Stimulated activated effector memory CD8-positive, alpha-beta T cell treated with anti-CD3 and anti-CD28 coated beads, Interleukin-12 subunit alpha, Interleukin-12 subunit beta, amount 100 ng/mL, for 72 hours (primary cell): Measurements from ENCODE around the gene KRT85.
"Not testable (repeated sequence)": the region's sequence is repeated elsewhere in the genome, so short reads cannot be mapped to it uniquely, and the experiment has no call there.

Source experiments
- ATAC-seq: fragments of 150-1000 bp; cut with Tn5 transposase; 2 replicates; pipeline ENCODE4 v1.10.0; 2021
- DNase-seq, 2 donors: peaks; one replicate each; pipeline ENCODE4 v3.0.0; 2021 to 2022; ENCODE audit warnings: low spot score in 2 of 2
- H3K27ac Mint-ChIP-seq: one replicate; pipeline ENCODE4 v1.8.0; 2022; ENCODE audit warnings: mild to moderate bottlenecking, mixed read lengths
- H3K36me3 Mint-ChIP-seq: one replicate; pipeline ENCODE4 v1.8.0; 2022; ENCODE audit warnings: mild to moderate bottlenecking, mixed read lengths
- H3K4me1 Mint-ChIP-seq: one replicate; pipeline ENCODE4 v1.8.0; 2022; ENCODE audit warnings: mixed read lengths
- H3K4me3 Mint-ChIP-seq: one replicate; pipeline ENCODE4 v1.8.0; 2022; ENCODE audit warnings: mild to moderate bottlenecking, mixed read lengths
- H3K9me3 Mint-ChIP-seq: one replicate; pipeline ENCODE4 v1.8.0; 2022; ENCODE audit warnings: mixed read lengths

Gene KRT85

DNA sequence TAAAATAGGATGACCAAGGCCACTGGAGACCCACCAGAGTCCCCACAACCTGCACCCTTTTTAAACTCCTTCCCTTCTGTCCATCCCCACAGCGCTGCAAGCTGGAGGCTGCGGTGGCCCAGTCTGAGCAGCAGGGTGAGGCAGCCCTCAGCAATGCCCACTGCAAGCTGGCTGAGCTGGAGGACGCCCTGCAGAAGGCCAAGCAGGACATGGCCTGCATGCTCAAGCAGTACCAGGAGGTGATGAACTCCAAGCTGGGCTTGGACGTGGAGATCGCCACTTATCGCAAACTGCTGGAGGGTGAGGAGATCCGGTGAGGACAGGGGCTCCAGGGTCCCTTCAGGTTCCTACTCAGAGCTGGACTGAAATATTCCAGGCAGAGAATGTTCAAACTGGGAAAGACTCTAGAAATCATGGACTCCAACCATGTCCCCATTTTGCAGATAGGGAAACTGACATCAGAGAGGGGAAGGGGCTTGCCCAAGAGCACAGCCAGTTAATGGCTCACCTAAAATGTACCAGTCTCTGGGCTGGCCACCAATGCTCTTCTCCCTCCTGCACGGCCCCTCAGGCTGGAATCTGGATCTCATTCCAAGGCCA, 17.2 kb downstream of the KRT85 start:
- Mint-ChIP-seq H3K27ac (no peak overlapping the region), H3K9me3 (no peaks in the 10 kb centered on the region), H3K4me3 (no peak overlapping the region), H3K4me1 (peaks cover 28% of the 10 kb centered on the region), H3K36me3 (no peaks in the 10 kb centered on the region)
- ATAC-seq (no peak), DNase-seq (no peak)

DNA sequence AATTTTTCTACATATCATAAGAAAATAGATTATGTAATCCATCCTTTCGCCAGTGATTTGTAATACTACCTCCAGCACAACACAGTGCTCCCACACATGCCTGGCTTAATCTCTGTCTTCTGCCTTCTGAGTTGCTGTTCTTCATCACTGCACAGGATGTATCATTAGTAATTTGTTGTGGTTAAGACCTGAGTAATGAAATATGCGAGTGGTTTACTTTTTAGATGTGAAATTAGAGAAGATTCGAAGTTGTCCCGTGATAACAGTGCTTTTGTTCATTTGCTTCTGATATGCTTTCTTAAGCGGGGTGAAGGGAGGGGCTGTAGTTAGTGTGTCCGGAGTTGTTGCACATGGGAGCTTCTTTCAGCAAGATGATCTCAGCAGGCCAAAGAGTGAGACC, 18.1 kb downstream of the KRT85 start:
- H3K4me1 Mint-ChIP-seq, result peaks cover 28% of the 10 kb centered on the region
- DNase-seq, result no peak
- H3K9me3 Mint-ChIP-seq, result no peaks in the 10 kb centered on the region
- H3K4me3 Mint-ChIP-seq, result no peak overlapping the region
- no peak overlapping the region for H3K27ac Mint-ChIP-seq
- ATAC-seq, result no peak
- no peaks in the 10 kb centered on the region for H3K36me3 Mint-ChIP-seq

DNA sequence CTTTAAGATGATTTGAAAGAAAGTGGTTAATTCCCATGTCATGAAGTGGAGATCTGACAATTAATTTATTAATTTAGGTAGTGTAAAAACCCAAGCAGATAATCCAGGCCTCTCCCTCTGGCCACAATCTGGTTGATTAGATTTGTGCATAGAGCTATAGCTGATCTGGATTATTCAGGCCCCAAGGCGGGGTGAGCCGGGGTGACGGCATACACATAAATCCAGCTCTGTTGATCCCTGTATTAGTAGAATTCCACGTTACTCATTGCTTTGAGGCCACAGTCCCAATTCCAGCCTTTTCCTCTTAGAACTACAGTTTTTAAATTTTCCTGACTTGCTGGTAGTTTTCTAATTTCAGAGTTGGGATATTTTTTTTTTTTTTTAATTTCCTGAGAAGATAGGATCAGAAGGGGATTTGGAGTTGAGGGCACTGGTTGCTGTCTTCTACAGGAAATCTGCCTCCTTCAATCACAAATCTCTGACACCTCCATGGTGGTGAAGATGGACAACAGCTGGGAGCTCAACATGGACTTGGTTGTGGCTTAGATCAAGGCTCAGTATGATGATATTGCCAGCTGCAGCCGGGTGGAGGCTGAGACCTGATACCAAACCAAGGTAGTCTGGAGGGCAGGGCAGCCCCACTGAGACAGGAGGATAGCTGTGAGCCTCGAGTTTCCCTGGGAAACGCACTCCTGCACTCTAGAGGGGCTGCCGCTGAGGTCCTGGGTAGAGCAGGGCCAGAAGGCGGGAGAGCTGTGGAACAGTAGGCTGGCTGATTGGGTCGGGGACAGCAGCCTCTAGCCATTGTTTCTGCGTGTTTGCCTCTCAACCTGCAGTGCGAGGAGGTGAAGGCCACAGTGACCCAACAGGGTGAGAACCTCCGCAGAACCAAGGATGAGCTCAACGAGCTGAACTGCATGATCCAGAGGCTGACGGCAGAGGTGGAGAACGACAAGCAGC, 19.4 kb downstream of the KRT85 start:
- Mint-ChIP-seq H3K36me3 (no peaks in the 10 kb centered on the region), H3K4me1 (peaks cover 26% of the 10 kb centered on the region), H3K9me3 (no peaks in the 10 kb centered on the region), H3K4me3 (no peak overlapping the region), H3K27ac (no peak overlapping the region)
- ATAC-seq (no peak), DNase-seq (no peak)

DNA sequence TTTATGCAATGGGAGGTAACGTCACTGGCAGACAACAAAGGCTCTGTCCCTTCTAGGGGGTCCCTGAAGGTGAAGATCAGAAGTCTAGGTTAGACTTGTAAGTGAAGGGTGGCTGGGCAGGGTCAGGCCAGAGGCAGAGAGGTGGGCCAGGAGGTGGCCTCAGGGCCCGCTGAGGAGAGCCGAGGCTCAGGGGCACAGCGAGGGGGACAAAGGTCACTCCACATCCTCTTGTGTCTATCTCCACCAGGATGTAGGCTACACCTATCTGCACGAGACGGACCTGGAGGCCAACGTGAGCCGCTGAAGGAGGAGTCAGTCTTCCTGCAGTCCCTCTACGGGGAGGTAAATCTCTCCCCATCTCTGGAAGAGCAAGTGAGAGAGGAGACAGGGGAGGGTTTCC, 20.3 kb downstream of the KRT85 start:
- no peaks in the 10 kb centered on the region for H3K36me3 Mint-ChIP-seq
- ATAC-seq (no peak), DNase-seq (no peak)
- H3K4me3 Mint-ChIP-seq, result no peak overlapping the region
- H3K9me3 Mint-ChIP-seq, result no peaks in the 10 kb centered on the region
- peaks cover 19% of the 10 kb centered on the region for H3K4me1 Mint-ChIP-seq
- no peak overlapping the region for H3K27ac Mint-ChIP-seq

DNA sequence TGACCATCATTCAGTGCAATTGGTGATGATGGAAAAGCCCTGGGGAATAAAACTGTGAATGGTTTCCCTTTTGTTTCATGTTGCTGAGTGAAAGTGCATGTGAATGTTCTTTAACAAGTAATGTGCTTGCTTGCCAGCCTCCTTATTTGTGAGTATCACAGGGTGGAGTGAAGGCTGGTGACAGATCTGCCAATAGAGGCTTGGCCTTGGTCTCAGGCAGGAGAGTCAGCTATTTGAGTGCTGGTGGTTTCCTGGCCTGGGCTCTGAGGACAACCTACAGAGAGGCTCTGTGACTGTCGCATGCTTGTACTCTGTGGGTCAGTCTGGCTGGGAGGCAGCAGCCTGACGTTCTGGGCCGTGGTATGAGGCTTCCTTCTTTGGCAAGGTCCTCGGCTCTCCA, 20.7 kb downstream of the KRT85 start:
- ATAC-seq, result no peak
- DNase-seq, result no peak
- Mint-ChIP-seq H3K36me3 (no peaks in the 10 kb centered on the region), H3K9me3 (no peaks in the 10 kb centered on the region), H3K27ac (no peak overlapping the region), H3K4me1 (peaks cover 15% of the 10 kb centered on the region), H3K4me3 (no peak overlapping the region)

DNA sequence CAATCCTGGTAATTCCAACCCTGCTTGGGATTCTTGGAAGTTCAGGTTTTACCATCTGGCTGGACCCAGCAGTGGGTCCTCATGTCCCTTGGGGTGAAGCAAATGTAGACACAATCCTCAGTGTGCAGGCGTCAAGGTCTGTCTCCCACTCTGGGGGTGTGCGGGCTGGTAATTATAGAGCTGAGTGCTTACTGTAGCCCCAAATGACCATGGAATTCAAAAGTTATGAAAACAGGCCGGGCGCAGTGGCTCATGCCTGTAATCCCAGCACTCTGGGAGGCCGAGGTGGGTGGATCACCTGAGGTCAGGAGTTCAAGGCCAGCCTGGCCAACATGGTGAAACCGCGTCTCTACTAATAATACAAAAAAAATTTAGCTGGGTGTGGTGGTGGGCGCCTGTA, 22.2 kb downstream of the KRT85 start:
- H3K27ac Mint-ChIP-seq, result not testable (repeated sequence)

DNA sequence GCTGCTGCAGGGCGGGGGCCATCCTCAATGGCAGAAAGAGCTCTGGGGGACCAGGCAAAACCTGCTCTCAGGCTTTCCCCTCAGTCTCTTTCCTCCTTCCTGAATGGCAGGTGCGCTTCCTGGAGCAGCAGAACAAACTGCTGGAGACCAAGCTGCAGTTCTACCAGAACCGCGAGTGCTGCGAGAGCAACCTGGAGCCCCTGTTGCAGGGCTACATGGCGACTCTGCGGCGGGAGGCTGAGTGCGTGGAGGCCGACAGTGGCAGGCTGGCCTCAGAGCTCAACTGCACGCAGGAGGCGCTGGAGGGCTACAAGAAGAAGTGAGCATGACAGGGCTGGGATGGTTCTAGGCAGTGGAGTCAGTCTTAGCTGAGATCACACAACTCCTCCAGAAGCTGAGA, 23.2 kb downstream of the KRT85 start:
- H3K36me3 Mint-ChIP-seq, result no peaks in the 10 kb centered on the region
- no peak overlapping the region for H3K27ac Mint-ChIP-seq
- ATAC-seq (no peak), DNase-seq (no peak)
- no peak overlapping the region for H3K4me3 Mint-ChIP-seq
- peaks cover 2% of the 10 kb centered on the region for H3K4me1 Mint-ChIP-seq
- H3K9me3 Mint-ChIP-seq, result no peaks in the 10 kb centered on the region

More for the DNA sequence above, 22.2 kb downstream of the KRT85 start:
- H3K4me1 Mint-ChIP-seq, DNase-seq, H3K9me3 Mint-ChIP-seq, H3K36me3 Mint-ChIP-seq, H3K4me3 Mint-ChIP-seq, ATAC-seq: not testable (repeated sequence)

DNA sequence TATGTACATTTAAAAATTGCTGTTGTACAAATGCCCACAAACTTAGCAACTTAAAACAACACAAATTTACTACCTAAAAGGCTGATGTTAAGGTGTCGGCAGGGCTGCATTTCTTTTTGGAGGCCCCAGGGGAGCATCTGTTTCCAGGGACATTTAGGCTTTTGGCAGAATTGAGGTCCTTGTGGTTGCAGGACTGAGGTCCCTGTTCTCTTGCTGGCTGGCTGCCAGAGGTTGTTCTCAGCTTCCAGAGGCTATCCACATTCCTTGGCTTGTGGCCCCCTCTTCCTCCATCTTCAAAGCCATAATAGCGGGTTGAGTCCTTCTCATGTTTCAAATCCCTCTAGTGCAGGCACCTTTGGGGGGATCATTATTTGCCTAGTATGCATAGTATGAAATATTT, 23.7 kb downstream of the KRT85 start:
- ATAC-seq, result no peak
- Mint-ChIP-seq H3K36me3 (no peaks in the 10 kb centered on the region), H3K27ac (no peak overlapping the region), H3K4me3 (no peak overlapping the region), H3K4me1 (no peaks in the 10 kb centered on the region), H3K9me3 (no peaks in the 10 kb centered on the region)
- DNase-seq, result no peak

DNA sequence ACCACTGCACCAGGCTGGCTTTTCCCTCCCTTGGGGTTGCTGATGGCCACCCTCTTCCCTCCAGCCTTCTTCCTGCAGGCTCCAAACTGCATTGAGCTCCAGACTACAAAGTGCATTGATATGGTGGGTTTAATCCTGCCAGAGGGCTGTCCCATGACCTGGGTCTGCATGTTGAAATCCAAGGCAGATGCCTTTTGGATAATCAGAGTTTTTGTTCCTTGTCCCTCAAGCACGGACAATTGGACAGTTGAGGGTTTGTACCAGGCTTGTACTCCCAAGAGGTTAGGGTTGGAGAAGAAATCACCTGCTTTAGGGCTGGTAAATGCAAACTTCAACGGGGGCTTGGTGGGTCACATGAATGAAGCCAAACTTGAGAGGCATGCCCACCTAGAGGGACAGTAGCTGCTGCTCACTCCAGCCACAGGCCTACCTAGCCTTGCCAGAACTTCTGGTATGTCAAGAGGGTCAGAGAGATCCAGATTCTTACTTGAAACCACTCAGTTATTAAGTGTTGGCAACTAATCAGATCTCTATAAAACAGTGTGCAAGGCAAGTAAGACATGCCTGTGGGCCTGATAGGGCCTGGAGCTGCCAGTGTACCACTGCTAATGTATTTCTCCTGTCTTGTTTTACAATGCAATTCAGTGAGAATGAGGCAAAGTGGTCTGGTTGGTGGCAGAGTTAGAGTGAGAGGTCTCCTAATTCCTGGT, 24.3 kb downstream of the KRT85 start:
- Mint-ChIP-seq H3K4me3 (no peak overlapping the region), H3K9me3 (no peaks in the 10 kb centered on the region), H3K36me3 (no peaks in the 10 kb centered on the region), H3K27ac (no peak overlapping the region), H3K4me1 (no peaks in the 10 kb centered on the region)
- ATAC-seq, result no peak
- DNase-seq, result no peak

DNA sequence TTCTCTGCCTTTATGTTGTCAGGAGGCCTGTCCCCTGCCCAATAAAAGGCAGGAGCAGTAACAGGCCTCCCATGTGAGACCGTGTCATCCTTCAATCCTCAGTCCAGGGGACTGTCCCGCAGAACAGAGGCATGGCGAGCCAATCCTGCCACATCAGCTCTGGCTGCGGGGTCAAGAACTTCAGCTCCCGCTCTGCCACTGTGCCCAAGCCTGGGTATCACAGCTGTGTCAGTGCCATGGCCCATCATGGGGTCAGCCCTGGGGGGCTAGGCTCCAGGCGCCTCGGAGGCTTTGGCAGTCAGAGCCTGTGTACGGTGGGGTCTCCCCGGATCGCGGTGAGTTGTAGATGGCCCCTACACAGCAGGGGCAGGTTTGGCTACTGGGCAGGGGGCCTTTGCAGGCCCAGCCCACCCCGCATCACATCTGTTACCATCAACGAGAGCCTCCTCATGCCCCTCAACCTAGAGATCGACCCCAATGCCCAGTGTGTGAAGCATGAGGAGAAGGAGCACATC, 26.2 kb downstream of the KRT85 start:
- ATAC-seq, result no peak
- Mint-ChIP-seq H3K36me3 (no peaks in the 10 kb centered on the region), H3K4me1 (peaks cover 7% of the 10 kb centered on the region), H3K9me3 (peaks cover 4% of the 10 kb centered on the region), H3K4me3 (no peak overlapping the region), H3K27ac (no peak overlapping the region)
- DNase-seq, result no peak

DNA sequence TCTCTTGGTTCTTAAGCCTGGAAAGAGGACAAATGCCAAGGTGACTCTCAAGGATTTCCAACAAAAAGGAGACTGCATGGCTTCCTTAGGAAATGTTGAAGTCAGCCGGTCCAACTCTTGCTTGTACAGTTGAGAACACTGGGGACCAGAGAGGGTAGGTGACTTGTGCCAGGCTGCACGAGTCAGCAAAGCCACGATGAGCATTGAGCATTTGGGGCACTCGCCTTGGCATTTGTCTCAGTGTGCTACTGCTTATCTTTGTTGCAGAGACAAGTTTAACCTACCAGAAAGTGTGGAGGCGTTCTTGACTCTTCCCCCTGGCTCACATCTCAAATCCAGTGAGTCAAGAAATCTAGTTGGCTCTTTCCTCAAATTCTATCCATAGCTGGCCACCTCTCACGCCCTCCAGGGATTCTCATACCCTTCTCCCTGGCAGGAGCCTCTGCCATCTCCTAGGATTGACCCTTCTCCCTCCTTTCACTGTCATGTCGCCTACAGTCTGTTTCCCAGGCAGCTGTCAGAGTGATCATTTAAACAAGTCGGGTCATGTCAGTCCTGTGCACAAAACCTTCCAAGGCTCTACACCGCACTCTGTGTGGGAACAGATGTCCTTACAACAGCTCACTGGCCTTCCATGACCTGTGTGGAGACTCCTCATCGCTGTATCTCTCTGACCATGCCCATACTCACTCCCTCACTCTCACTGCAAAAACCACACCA, 28.9 kb downstream of the KRT85 start:
- Mint-ChIP-seq H3K9me3 (peaks cover 4% of the 10 kb centered on the region), H3K4me3 (no peak overlapping the region), H3K4me1 (peaks cover 7% of the 10 kb centered on the region), H3K27ac (no peak overlapping the region), H3K36me3 (no peaks in the 10 kb centered on the region)
- DNase-seq (no peak), ATAC-seq (no peak)

DNA sequence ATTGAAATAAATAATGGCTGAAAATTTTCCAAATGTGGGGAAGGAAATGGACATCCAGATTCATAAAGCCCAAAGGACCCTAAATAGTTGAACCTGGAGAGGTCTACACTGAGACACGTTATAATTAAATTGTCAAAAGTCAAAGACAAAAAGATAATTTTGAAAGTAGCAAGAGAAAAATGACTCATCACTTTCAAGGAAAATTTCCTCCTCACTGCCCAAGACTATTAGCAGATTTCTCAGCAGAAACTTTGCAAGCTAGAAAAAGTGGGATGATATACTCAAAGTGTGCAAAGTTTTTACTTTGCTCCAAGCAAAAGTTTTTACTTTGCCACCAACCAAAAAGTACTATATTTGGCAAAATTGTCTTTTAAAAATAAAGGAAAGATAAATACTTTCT, 30.2 kb downstream of the KRT85 start:
- Mint-ChIP-seq H3K4me3 (no peak overlapping the region), H3K27ac (no peak overlapping the region), H3K36me3 (no peaks in the 10 kb centered on the region), H3K9me3 (peaks cover 4% of the 10 kb centered on the region), H3K4me1 (peaks cover 7% of the 10 kb centered on the region)
- DNase-seq (no peak), ATAC-seq (no peak)

DNA sequence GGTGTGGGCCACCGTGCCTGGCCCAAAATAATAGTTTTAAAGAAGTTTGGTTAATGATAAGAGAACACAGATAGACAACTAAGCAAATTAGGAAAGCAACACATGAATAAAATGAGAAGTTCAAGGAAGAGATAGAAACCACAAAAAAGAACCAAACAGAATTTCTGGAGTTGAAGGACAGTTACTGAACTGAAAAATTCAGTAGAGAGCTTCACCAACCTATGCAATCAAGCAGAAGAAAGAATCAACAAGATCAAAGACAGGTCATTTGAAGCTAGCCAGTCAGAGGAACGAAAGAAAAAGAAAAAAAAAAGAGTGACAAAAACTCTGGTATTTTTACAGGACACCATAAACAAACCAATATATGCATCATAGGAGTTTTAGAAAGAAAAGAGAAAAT, 30.6 kb downstream of the KRT85 start:
- peaks cover 7% of the 10 kb centered on the region for H3K4me1 Mint-ChIP-seq
- no peak overlapping the region for H3K4me3 Mint-ChIP-seq
- H3K27ac Mint-ChIP-seq, result no peak overlapping the region
- ATAC-seq (no peak), DNase-seq (no peak)
- peaks cover 4% of the 10 kb centered on the region for H3K9me3 Mint-ChIP-seq
- no peaks in the 10 kb centered on the region for H3K36me3 Mint-ChIP-seq

DNA sequence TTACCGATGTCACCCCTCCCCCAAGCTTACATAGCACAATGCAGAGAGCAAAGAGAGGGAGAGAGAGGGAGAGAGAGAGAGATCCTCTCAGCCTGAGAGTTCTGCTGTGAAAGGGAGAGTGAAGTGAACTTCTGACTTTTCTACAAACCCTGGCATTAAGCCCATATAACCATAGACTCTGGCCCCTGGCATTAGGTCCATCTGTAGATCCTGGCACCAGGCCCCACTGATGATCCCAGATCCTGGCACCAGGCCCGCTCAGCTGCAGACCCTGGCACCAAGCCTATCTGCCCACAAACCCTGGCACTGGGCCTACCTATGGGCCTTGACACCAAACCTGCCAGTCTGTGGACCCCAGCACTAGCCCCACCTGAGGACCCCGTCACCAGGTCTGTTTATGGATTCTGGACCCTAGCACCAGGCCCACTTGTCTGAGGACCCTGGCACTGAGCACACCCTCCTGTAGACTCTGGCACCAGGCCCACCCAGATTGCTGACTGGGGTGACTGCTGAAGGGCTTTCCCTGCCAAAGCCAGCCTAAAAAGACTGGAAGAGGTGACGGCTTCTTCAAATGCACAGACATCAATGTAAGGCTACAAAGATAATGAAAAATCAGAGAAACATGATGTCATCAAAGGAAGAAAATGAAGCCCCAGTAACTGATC, 31.6 kb downstream of the KRT85 start:
- Mint-ChIP-seq H3K4me3 (no peak overlapping the region), H3K4me1 (peaks cover 7% of the 10 kb centered on the region), H3K9me3 (peaks cover 4% of the 10 kb centered on the region), H3K36me3 (no peaks in the 10 kb centered on the region), H3K27ac (no peak overlapping the region)
- no peak for DNase-seq
- no peak for ATAC-seq

DNA sequence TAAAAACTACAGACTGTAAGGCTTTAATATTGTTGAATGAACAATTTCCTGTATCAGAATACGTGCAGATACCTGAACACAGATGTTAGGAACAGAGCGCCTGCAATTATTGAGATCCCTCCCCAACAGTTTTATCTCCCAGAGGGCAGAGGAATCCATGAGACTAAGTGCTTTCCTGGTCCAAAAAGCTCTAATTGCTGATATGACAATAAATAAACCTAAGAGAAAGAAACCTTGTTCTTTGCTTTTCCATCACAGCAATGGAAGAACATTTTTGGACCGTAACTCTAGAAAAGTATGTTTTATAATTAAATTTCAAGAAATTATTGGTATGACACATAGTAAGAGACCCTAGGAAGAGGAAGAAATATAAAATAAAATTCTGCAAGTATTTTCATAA, 33.1 kb downstream of the KRT85 start:
- no peaks in the 10 kb centered on the region for H3K36me3 Mint-ChIP-seq
- peaks cover 4% of the 10 kb centered on the region for H3K9me3 Mint-ChIP-seq
- H3K27ac Mint-ChIP-seq, result no peak overlapping the region
- H3K4me3 Mint-ChIP-seq, result no peak overlapping the region
- H3K4me1 Mint-ChIP-seq, result peaks cover 7% of the 10 kb centered on the region
- DNase-seq (no peak), ATAC-seq (no peak)
